Activated T-cell treated with anti-CD3 and anti-CD28 coated beads for 24 hours (primary cell): ENCODE results near the gene TRPM3.

Experiments
- DNase-seq: peaks from one replicate; pipeline ENCODE4 v3.0.0-alpha.2; 2020; ENCODE audit warnings: low read depth

The TRPM3 gene

GRCh38 chr9:70517926-70518610 lies 603.4 kb downstream of the TRPM3 start:
- no peak for DNase-seq

GRCh38 chr9:70514273-70514672 lies 607.1 kb downstream of the TRPM3 start:
- DNase-seq: no peak

DNA sequence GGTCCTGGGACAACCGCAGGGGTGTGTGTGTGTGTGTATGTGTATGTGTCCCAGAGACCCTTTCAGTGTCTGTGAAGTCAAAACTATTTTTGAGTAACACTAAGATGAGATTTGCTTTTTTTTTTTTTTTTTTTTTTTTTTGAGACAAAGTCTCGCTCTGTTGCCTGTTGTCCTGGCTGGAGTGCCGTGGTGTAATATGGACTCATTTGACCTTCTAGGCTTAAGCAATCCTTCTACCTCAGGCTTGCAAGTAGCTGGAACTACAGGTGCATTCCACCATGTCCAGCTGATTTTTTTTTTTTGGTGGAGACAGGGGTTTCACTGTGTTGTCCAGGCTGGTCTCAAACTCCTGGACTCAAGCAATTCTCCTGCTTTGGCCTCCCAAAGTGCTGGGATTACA lies 609.6 kb downstream of the TRPM3 start:
- no peak for DNase-seq

- no peak for DNase-seq
These were observed 611.2 kb downstream of the TRPM3 start for GRCh38 chr9:70510157-70510770.

- no peak for DNase-seq
These were observed 615.3 kb downstream of the TRPM3 start for GRCh38 chr9:70506159-70506558.

GRCh38 chr9:70504834-70505233 lies 616.6 kb downstream of the TRPM3 start:
- no peak for DNase-seq

DNA sequence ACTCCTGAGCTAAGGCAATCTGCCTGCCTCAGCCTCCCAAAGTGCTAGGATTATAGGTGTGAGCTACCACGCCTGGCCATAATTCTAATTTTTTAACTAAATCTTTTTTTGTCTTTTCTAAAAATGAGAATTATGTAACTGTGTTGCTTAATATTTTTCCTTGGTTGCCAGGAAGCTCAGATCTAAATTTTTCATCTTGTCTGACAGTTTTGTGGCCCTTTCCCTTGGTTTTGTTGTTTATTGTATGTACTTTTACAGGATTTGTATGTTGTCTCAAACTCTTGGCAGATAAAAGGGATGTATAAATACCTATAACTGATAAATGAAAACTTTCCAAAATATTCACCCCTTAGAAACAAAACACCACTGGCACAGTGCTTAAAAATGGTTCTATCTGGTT lies 618.7 kb downstream of the TRPM3 start:
- DNase-seq: no peak

- no peak for DNase-seq
These were observed 620.6 kb downstream of the TRPM3 start for GRCh38 chr9:70500793-70501192.

- no peak for DNase-seq
These were observed 621.8 kb downstream of the TRPM3 start for GRCh38 chr9:70499621-70500020.

GRCh38 chr9:70498866-70499265 lies 622.6 kb downstream of the TRPM3 start:
- no peak for DNase-seq

DNA sequence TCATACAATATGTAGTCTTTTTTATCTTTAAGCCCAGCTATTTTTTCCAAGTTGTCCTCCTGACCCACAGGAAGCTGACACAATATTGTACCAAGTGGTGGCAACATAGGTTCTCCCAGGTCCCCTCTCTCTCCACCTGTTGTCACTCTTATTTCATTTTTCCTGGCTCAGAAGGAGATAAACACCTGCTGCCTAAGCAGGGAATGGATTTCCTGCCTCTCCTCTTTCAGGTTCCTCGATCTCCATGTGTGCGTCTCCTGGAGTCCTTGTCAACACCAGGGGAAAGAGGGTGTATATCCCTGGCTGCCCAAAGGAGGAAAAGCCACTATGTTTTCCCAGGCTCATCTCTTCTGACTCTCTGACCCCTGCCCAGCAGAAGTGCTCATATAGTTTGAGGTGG lies 625.2 kb downstream of the TRPM3 start:
- DNase-seq: no peak

- no peak for DNase-seq
These were observed 625.9 kb downstream of the TRPM3 start for GRCh38 chr9:70495514-70495913.

GRCh38 chr9:70494221-70494620 lies 627.2 kb downstream of the TRPM3 start:
- no peak for DNase-seq

GRCh38 chr9:70493029-70493428 lies 628.4 kb downstream of the TRPM3 start:
- no peak for DNase-seq

DNA sequence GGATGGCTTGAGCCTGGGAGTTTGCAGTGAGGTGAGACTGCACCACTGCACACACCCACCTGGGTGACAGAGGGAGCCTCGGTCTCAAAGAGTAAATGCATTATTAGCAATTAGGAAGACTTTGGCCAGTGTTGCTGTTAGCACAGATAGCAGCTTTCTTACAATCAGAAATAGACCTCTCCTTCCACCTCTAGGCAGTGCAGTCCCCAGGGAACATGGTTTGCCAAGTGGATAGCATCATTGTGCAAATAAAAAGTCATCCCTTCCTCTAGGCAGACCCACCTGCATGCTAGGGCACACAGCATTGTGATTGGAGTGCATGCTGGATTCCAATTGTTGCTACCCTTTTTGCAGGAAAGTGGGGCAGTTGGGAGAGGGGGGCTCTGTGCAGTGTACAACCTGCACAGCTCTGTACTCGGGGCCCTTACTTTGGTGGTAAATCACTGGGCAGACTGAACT lies 629.1 kb downstream of the TRPM3 start:
- no peak for DNase-seq

- DNase-seq: no peak
These were observed 629.7 kb downstream of the TRPM3 start for GRCh38 chr9:70491426-70492318.

- DNase-seq: no peak
These were observed 630.9 kb downstream of the TRPM3 start for GRCh38 chr9:70490478-70490877.

DNA sequence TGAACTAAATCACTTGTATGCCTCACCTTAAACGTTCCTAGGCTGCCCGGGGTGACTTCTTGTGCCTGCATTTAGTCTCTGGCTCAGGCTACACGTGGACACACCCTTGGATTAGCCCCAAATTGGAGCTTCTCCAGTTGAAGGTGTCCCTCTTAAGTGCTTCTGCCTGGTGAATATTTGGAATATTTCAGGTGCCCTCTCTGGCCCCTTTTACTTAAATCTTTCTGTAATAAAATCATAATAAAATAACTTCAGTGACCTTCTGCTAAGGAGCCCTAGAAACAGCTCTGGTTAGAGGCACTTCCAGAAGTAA lies 632.7 kb downstream of the TRPM3 start:
- no peak for DNase-seq

DNA sequence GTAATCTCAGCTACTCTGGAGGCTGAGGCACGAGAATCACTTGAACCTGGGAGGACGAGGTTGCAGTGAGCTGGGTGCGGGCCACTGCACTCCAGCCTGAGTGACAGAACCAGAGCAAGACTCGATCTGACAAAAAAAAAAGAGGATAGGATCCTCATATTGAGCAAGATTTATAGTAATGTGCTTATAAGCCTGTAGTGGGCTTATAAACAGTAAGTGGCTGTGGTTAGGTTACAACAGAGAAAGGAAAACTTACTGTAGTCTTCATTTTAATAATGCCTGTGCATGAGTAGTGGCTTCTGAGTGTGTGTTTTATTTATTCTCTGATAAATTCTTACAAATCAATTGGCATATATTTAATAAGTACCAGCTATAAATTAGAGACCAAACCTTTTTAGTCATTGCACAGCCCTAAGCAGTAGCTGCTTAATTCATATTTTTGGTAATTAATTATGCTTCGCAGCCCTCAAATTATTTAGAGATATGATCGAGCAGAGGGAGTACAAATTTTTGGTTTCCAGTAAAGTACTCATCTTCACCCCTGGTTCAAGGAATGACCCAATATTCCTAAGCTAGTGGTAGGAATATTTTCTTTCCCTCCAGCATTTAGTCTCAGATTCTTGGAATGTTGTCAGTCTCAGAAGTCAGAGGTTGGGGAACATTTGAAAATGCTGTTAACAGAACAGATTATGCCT lies 633.2 kb downstream of the TRPM3 start:
- DNase-seq: no peak

- no peak for DNase-seq
These were observed 635.3 kb downstream of the TRPM3 start for GRCh38 chr9:70486127-70486526.

DNA sequence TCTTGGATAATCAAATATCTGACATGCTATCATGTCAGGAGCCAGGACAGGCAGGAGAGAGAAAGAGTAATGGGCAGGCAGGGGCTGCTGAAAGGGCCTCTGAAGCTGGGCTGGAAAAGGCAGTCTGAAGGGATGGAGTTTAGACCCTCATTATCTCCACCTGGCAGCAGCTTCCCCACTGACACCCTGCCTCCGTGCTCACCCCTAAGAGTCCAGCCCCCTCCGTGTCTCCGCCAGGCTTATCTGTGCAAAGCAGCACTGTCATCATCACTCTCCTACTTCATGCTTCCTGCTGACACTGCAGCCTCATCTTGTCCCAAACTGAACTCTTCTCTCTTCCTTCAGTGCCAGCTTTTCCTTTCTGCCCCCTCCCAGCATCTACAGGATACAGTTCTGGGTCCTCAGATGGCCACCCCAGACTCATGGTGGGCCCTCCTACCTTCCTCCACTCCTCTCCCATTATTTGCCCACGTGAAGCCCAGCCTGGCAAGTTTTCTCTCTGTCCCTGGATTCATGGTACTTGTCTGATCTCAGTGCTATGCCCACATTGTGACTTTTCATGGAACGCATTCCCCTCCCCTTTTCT lies 636.1 kb downstream of the TRPM3 start:
- no peak for DNase-seq
